Large intestine (tissue), 12 donors: ENCODE measurements around the gene CLDND1. TPM values are rescaled to one million over a fixed set of nuclear protein-coding genes. Genes with fewer than 3 reads are reported as not detected.

Experiments
- DNase-seq, 2 donors: peaks; one replicate each; pipeline versions ENCODE4 v3.0.0 to v3.0.0-alpha.2; 2013
- H3K27ac ChIP-seq: one replicate; pipeline ENCODE4 v1.5.1; 2013; ENCODE audit warnings: low read length
- H3K27me3 ChIP-seq: 2 replicates; pipeline ENCODE4 v1.6.1; 2013; ENCODE audit warnings: low read length; ENCODE audit not compliant: control insufficient read depth, insufficient read depth
- H3K36me3 ChIP-seq: 2 replicates; pipeline ENCODE4 v1.6.1; 2013; ENCODE audit warnings: low read length; ENCODE audit not compliant: control insufficient read depth, insufficient read depth
- H3K4me1 ChIP-seq: one replicate; pipeline ENCODE4 v1.6.1; 2013; ENCODE audit warnings: low read length; ENCODE audit not compliant: control insufficient read depth, insufficient read depth
- H3K4me3 ChIP-seq: one replicate; pipeline ENCODE4 v1.5.1; 2013; ENCODE audit warnings: low read length
- H3K9me3 ChIP-seq: one replicate; pipeline ENCODE4 v1.6.1; 2013; ENCODE audit warnings: mild to moderate bottlenecking, low read depth, low read length, moderate library complexity; ENCODE audit not compliant: control insufficient read depth
- WGBS: methylation state at CpG from one replicate; pipeline ENCODE4 v1.1.5; 2013; ENCODE audit warnings: low lambda C conversion rate; ENCODE audit not compliant: insufficient coverage; 5-methylcytosine and 5-hydroxymethylcytosine counted together
- long read RNA-seq, 11 donors: transcript quantifications; one replicate each; lab custom pipeline, GENCODE V29; 2026
- polyA plus RNA-seq: library from polyadenylated mRNA; unstranded; fragments of 120-200 nt; gene quantifications from one replicate; pipeline ENCODE4 v1.2.1, GENCODE V29; 2013

The CLDND1 gene
- polyA plus RNA-seq, result 111 TPM
- long read RNA-seq, donor 1, transcript CLDND1-201 (5 exons, 2,161 nt), result major isoform, 11 of 16 reads
- long read RNA-seq, donor 1, partial matches to known transcripts, result 0 of 16 reads
- long read RNA-seq, donor 1, other reads (novel, unspliced or antisense), result 0 of 16 reads
- long read RNA-seq, donor 2, transcript CLDND1-201 (5 exons, 2,161 nt), result major isoform, 20 of 25 reads
- long read RNA-seq, donor 2, partial matches to known transcripts, result 0 of 25 reads
- long read RNA-seq, donor 2, other reads (novel, unspliced or antisense), result 0 of 25 reads
- long read RNA-seq, donor 3, result 0 reads
- long read RNA-seq, donor 4, transcript CLDND1-201 (5 exons, 2,161 nt), result major isoform, 8 of 10 reads
- long read RNA-seq, donor 4, partial matches to known transcripts, result 0 of 10 reads
- long read RNA-seq, donor 4, other reads (novel, unspliced or antisense), result 0 of 10 reads
- long read RNA-seq, donor 5, transcript CLDND1-201 (5 exons, 2,161 nt), result major isoform, 6 of 14 reads
- long read RNA-seq, donor 5, partial matches to known transcripts, result 0 of 14 reads
- long read RNA-seq, donor 5, other reads (novel, unspliced or antisense), result 0 of 14 reads
- long read RNA-seq, donor 6, transcript CLDND1-201 (5 exons, 2,161 nt), result major isoform, 30 of 37 reads
- long read RNA-seq, donor 6, partial matches to known transcripts, result 0 of 37 reads
- long read RNA-seq, donor 6, other reads (novel, unspliced or antisense), result 0 of 37 reads
- long read RNA-seq, donor 7, transcript CLDND1-201 (5 exons, 2,161 nt), result major isoform, 17 of 26 reads
- long read RNA-seq, donor 7, partial matches to known transcripts, result 0 of 26 reads
- long read RNA-seq, donor 7, other reads (novel, unspliced or antisense), result 0 of 26 reads
- long read RNA-seq, donor 8, transcript CLDND1-207 (2 exons, 778 nt), result minor isoform, 6 of 39 reads
- long read RNA-seq, donor 8, transcript CLDND1-201 (5 exons, 2,161 nt), result major isoform, 21 of 39 reads
- long read RNA-seq, donor 8, transcript CLDND1-213 (2 exons, 520 nt), result minor isoform, 8 of 39 reads
- long read RNA-seq, donor 8, partial matches to known transcripts, result 0 of 39 reads
- long read RNA-seq, donor 8, other reads (novel, unspliced or antisense), result 0 of 39 reads
- long read RNA-seq, donor 9, transcript CLDND1-201 (5 exons, 2,161 nt), result major isoform, 24 of 37 reads
- long read RNA-seq, donor 9, partial matches to known transcripts, result 0 of 37 reads
- long read RNA-seq, donor 9, other reads (novel, unspliced or antisense), result 0 of 37 reads
- long read RNA-seq, donor 10, transcript CLDND1-201 (5 exons, 2,161 nt), result major isoform, 31 of 43 reads
- long read RNA-seq, donor 10, transcript CLDND1-213 (2 exons, 520 nt), result minor isoform, 5 of 43 reads
- long read RNA-seq, donor 10, partial matches to known transcripts, result 0 of 43 reads
- long read RNA-seq, donor 10, other reads (novel, unspliced or antisense), result 0 of 43 reads
- long read RNA-seq, donor 11, transcript CLDND1-201 (5 exons, 2,161 nt), result major isoform, 18 of 23 reads
- long read RNA-seq, donor 11, partial matches to known transcripts, result 0 of 23 reads
- long read RNA-seq, donor 11, other reads (novel, unspliced or antisense), result 0 of 23 reads

DNA sequence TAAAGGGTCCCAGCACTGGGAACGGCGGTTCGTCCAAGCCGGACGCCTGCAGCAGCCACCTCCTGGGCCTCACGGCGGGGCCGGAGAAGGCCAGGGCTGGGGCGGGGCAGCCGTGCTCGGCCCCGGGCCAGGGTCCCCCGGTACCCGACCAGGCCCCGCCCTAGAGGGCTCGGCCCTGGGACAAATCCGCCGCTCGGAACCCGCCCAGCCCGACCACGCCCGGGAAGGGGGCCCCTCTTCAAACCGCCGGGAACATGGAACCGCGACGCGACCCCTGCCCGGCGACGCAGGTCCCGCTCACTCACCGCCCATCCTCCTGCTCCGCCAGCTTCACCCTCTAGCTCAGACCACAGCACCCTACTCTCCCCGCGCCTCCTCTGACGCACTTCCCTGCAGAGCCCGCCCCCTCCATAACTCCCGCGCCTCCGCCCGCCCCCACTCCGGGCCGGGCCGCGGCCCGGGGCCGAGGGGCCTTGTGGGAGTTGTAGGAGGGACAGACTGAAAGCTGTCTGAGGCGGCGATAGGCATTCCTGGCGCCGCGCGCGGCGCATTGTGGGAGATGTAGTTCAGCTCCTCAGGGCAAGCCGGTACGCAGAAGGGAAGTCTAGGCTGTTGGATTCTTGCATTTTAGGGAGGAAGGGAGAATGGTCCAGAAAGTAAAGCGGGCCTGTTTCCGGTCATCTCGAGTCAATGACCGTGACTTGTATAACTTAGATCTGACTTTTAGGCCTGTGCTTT, at the start of gene CLDND1:
Gene CLDND1, minus strand, starts transcription at position 359 of the 738 bp plus-strand sequence. CDS start 1,478 bp downstream, outside the sequence.
- Histone ChIP-seq H3K27ac (peak within 1 kb of the TSS; percentile 84), H3K9me3 (no peaks in the 10 kb centered on the region), H3K4me3 (peak within 1 kb of the TSS; percentile 61), H3K36me3 (peaks cover 11% of the 10 kb centered on the region), H3K27me3 (no peaks in the 10 kb centered on the region), H3K4me1 (peaks cover 3% of the 10 kb centered on the region)
- no CpG with 5 or more reads among the region's 63 CpGs for WGBS
- DNase-seq, result peak; percentile 97 to 98

DNA sequence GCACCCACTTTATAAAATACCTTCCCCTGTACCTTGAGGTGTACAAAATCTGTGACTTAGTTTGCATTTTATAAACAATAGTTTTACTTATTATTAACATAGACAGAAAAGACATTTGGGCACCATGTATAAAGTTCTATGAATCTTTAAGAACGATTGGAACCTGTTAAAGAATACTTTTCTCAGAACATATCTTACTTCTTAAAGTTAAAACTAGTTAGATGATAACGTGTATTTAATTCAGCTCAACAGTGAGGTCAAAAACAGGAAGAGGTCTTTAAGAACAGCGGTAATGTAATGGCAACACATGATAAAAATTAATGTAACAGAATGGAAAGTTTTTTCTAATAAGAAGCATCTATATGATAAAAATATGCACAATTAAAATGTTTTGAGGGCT, 45.7 kb upstream of the CLDND1 start:
- no peak for DNase-seq
- 83% methylated on average over 1 of the region's 3 CpGs for WGBS
- Histone ChIP-seq H3K4me1 (no peaks in the 10 kb centered on the region), H3K27me3 (no peaks in the 10 kb centered on the region), H3K27ac (no peak overlapping the region), H3K36me3 (no peaks in the 10 kb centered on the region), H3K9me3 (no peaks in the 10 kb centered on the region), H3K4me3 (no peak overlapping the region)

DNA sequence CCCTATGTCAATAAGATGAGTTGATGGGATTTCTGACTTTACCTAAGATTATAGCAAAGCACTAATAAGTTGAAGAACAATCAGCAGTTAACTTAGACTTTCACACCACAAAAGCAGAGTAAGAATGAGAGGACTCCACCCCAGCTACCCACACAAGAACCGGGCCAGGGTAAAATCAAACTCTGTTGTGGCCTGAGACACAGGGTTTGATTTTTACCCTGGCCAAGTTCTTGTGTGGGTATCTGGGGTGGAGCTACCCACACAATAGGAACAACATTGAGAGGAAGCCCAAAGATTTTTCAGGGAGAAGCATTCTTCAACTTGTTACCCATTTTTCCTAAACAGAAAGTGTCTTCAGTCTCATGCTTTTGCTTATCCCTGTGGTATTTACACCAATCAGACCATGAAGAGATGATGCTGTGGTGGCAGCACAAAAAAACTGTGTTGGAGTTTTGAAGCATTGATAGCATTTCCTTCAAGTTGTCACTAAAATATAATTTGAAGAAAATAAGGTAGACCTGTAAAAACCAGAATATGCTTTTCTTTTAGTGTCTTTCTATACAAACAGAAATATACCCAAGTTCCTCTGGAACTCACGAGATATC, 45.1 kb upstream of the CLDND1 start:
- H3K4me3 ChIP-seq, result no peak overlapping the region
- H3K27me3 ChIP-seq, result no peaks in the 10 kb centered on the region
- no peak overlapping the region for H3K27ac ChIP-seq
- H3K4me1 ChIP-seq, result no peaks in the 10 kb centered on the region
- no peaks in the 10 kb centered on the region for H3K36me3 ChIP-seq
- DNase-seq, result no peak
- H3K9me3 ChIP-seq, result no peaks in the 10 kb centered on the region
- no CpG with 5 or more reads among the region's 2 CpGs for WGBS

DNA sequence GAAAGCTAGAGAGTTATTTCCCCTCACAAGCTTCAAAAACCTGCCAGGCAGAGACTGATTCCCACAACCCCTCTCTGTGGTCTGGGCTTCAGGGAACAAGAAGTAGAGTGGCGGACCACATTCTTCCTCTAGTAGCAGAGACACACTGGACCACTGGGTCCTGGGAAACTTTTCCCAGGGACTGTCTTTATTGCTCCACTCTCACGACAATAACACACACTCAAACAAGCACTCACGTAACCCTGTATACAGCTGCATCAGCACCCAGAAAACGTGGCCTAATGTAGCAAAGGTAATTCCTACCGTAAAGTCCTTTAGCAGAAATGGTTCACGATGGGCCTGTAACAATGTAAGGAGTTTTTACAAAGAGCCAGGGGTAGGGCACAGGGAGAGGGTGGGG, 43.1 kb upstream of the CLDND1 start:
- Histone ChIP-seq H3K4me1 (no peaks in the 10 kb centered on the region), H3K9me3 (no peaks in the 10 kb centered on the region), H3K27me3 (no peaks in the 10 kb centered on the region), H3K4me3 (no peak overlapping the region), H3K27ac (no peak overlapping the region), H3K36me3 (no peaks in the 10 kb centered on the region)
- no peak for DNase-seq
- WGBS, result 90% methylated on average over 2 of the region's 6 CpGs

DNA sequence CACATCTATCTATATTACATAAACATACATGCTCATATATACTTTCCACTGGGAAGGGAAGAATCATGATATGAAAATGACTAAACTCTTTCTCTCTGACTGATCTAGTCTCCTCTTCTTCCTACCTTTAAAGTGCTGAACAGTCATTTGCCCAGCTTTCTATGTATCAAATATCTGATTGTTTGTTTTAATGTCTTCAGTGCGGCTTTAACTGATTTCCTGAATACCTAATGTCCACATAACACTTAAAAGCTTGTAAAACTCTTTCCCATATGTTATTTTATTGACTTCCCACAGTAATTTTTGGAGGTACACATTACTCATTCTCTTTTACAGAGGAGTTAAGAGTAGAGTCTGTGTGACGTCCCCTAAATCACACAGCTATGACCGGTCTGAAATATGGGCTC, 42.5 kb upstream of the CLDND1 start:
- no peaks in the 10 kb centered on the region for H3K9me3 ChIP-seq
- no peak for DNase-seq
- H3K27ac ChIP-seq, result no peak overlapping the region
- WGBS, result 22% methylated on average over 3 of the region's 3 CpGs
- no peaks in the 10 kb centered on the region for H3K4me1 ChIP-seq
- H3K36me3 ChIP-seq, result no peaks in the 10 kb centered on the region
- no peaks in the 10 kb centered on the region for H3K27me3 ChIP-seq
- H3K4me3 ChIP-seq, result no peak overlapping the region

DNA sequence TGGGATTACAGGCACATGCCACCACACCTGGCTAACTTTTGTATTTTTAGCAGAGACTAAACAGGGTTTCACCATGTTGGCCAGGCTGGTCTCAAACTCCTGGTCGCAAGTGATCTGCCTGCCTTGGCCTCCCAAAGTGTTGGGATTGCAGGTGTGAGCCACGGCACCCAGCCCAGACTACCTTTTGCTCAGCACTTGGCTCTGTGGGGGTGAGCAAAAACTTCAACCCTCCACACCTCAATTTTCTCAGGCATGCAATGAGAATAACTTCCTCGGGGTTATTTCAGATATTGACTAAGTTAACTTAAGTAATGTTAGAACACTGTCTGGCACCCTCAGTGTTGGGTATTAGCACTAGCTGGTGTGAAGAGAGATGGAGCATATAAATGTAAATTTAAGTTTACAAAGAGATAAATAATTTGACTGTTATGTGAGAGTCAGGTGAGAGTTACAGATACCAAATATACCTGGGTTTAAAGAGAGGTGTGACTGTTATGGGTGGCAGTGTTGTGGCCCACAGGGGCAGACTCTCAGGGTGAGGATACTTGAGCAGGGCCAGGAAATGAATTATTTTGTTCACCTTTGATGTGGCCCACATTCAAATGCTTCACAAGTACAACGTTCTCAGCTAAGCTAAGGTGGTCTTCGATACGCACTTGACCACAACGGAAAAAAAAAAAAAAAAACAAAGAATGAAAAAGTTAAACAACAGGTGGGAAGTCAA, 41.7 kb upstream of the CLDND1 start:
- no peaks in the 10 kb centered on the region for H3K36me3 ChIP-seq
- no peaks in the 10 kb centered on the region for H3K9me3 ChIP-seq
- H3K4me1 ChIP-seq, result no peaks in the 10 kb centered on the region
- no peak for DNase-seq
- H3K27ac ChIP-seq, result no peak overlapping the region
- WGBS, result 85% methylated on average over 4 of the region's 7 CpGs
- no peak overlapping the region for H3K4me3 ChIP-seq
- no peaks in the 10 kb centered on the region for H3K27me3 ChIP-seq

DNA sequence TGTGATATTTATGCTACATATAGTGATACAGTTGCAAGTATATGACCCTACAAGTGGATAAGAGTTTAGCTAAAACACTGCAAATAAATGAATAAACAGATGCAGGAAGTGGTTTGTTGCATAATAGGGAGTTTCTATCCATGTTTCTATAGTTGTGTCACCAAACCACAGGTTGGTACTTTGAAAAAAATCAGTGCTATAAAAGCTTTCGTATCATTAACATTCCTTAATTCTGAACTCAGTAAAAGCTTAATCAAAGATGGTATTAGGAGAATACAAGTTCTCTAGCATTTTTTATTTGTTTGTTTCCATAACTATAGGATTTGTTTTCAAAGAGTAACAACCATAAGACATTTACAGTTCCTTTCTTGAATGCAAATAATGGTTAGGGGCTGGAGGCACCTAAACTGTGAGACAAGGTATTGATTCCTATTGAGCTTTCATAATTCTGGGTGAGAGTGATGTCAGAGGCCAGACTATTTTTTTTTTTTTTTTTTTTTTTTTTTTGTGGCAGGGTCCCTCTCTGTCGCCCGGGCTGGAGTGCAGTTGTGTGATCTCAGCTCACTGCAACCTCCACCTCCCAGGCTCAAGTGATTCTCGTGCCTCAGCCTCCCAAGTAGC, 41.1 kb upstream of the CLDND1 start:
- Histone ChIP-seq H3K27ac (no peak overlapping the region), H3K27me3 (no peaks in the 10 kb centered on the region)
- WGBS, result 71% methylated on average over 1 of the region's 4 CpGs

DNA sequence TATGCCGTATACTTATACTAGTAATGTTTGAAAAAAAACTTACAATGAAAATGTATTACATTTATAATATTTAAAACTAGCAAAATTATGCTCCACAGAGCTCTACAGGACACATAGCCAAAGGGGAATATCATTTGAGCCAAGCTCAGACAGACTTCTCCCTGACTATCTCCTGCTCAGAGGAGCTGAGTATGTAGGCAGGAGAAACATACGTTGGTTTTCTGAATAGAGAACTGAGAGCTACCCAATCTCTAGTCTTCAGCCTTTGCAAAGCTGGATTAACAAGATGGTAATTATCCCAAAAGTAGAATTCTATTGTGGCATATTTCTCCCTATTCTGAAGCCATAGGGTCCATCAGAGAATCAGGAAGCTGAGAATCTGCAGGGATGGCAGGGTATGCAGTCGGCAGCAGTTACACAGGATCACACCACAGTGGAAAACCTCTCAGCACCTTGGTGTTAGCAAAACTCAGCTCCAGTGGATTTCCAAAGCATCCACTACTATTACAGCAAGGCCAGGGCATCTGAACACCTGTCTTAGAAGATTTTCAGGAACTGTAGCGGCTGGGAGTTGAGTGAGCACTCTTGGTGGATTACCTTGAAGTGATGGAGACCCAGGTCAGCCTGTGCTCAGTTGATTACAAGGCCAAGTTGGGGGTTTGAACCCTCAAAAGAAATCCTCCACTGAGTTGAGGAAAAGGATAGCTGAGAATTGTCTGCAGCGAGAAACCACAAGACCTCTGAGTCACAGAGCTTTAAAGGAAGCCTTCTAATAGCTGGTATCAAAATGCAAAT, 39.2 kb upstream of the CLDND1 start:
- Histone ChIP-seq H3K36me3 (no peaks in the 10 kb centered on the region), H3K9me3 (no peaks in the 10 kb centered on the region), H3K27me3 (no peaks in the 10 kb centered on the region), H3K4me3 (no peak overlapping the region), H3K4me1 (no peaks in the 10 kb centered on the region), H3K27ac (no peak overlapping the region)
- WGBS, result 100% methylated on average over 2 of the region's 5 CpGs
- DNase-seq, result no peak

More for the DNA sequence above, 41.1 kb upstream of the CLDND1 start:
- Histone ChIP-seq H3K4me1 (no peaks in the 10 kb centered on the region), H3K9me3 (no peaks in the 10 kb centered on the region), H3K4me3 (no peak overlapping the region), H3K36me3 (no peaks in the 10 kb centered on the region)
- no peak for DNase-seq
